ENCODE results near the gene ENPP3.

DNA sequence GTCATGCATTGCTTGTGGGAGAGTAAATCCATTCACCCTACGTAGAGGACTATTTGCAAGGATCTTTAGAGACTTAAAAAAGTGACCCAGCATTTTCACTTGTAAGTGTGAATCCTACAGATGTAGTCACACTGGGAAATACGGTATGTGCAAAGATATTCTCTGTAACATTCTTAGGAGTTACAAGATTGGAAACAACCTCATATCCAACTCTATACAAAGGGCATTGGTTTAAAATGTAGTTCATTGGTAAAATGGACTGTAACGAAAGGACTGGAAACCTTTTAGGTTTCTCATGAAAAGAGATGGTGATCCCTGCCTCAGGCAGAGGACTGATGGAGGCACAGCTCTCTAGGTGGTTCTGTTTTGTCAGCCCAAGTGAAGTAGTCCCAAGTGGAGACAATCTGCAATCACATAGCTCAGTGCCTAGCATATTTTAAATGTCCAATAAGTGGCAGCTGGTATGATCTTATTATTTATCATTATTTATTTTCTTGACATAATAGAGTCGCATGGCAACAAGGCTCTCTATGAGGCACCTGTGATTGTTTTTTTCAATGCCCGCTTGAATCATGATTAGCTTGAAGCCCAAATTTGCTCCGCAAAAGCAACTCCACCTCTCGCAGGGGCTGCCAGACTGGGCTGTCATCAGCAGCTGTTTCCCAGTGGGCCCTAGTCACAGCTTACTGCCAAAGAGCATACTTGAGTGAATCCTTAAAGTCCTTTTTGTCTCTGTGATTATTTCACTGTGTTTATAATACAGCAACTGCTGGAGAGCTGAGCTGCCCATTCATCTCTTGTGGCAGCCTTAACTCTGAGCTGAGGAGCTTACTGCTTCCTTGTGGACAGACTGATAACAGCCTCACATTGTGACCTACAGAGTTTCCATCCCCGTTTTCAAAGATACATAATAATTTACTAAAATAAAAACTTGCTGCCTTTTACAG lies 150.9 kb downstream of the ENPP3 start:
- TF ChIP-seq CHD2 (IDR thresholded peaks at IDR 0.05; ENCODE audit: low read length, partially characterized antibody) = no peak
- TF ChIP-seq TEAD4 (IDR thresholded peaks at IDR 0.05; ENCODE audit: borderline replicate concordance, insufficient read depth) = no peak
- no peak for TF ChIP-seq CTCF (IDR thresholded peaks at IDR 0.05)
- TF ChIP-seq EZH2phosphoT487 (IDR thresholded peaks at IDR 0.05; ENCODE audit: borderline replicate concordance, low read depth) = no peak
- no peak for TF ChIP-seq NRF1 (IDR thresholded peaks at IDR 0.05; ENCODE audit: low read depth, low read length)
- no peak for TF ChIP-seq TAF1 (IDR thresholded peaks at IDR 0.05; ENCODE audit: borderline replicate concordance, low read depth, low read length)
- TF ChIP-seq, protein P1, sequence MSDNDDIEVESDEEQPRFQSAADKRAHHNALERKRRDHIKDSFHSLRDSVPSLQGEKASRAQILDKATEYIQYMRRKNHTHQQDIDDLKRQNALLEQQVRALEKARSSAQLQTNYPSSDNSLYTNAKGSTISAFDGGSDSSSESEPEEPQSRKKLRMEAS (IDR thresholded peaks at IDR 0.05; ENCODE audit: low read depth) = no peak
- no peak for TF ChIP-seq POLR2AphosphoS5 (IDR thresholded peaks at IDR 0.05; ENCODE audit: low read depth, low read length)
- TF ChIP-seq, protein P2, sequence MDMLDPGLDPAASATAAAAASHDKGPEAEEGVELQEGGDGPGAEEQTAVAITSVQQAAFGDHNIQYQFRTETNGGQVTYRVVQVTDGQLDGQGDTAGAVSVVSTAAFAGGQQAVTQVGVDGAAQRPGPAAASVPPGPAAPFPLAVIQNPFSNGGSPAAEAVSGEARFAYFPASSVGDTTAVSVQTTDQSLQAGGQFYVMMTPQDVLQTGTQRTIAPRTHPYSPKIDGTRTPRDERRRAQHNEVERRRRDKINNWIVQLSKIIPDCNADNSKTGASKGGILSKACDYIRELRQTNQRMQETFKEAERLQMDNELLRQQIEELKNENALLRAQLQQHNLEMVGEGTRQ (IDR thresholded peaks at IDR 0.05; ENCODE audit: borderline replicate concordance, low read depth, low read length) = no peak
- TF ChIP-seq EP300 (IDR thresholded peaks at IDR 0.05; ENCODE audit: borderline replicate concordance in 1 of 2, low read depth in 1 of 2, low read length in 1 of 2) = no peak
- no peak for TF ChIP-seq SIN3A (IDR thresholded peaks at IDR 0.05; ENCODE audit: borderline replicate concordance, low read depth, low read length)
- TF ChIP-seq JUND (IDR thresholded peaks at IDR 0.05) = no peak
